Measurements from ENCODE around the gene ATPAF2. TPM values are rescaled to one million over a fixed set of nuclear protein-coding genes. Genes with fewer than 3 reads are reported as not detected.

The ATPAF2 gene
- total and polyA plus RNA-seq, 9 donors, result 5.5 to 34.5 (median 15.5) TPM

- no peaks in the 10 kb centered on the region for H3K9me3 ChIP-seq
- intact Hi-C loops (cut with DNase I), result no loop called here
- DNase-seq, result peak; percentile 100
- peak within 1 kb of the TSS; percentile 63 to 74 for H3K27ac ChIP-seq
- TF ChIP-seq EP300 (IDR thresholded peaks at IDR 0.05) (peak; percentile 49), POLR2A (IDR thresholded peaks at IDR 0.05) (peak; percentile 83), CTCF (IDR thresholded peaks at IDR 0.05) (peak in 2 of 3 donors; percentile 18 to 26)
- H3K4me3 ChIP-seq, result peak within 1 kb of the TSS; percentile 97
- no peaks in the 10 kb centered on the region for H3K36me3 ChIP-seq
- no peaks in the 10 kb centered on the region for H3K27me3 ChIP-seq
- peaks cover 9% of the 10 kb centered on the region for H3K4me1 ChIP-seq (ENCODE audit: insufficient read depth)
- 0 to 1% (median 0%) methylated on average over 52 to 59 of the region's 59 CpGs for WGBS, 3 donors
Measured at GRCh38 chr17:17972126-17972951, 66.6 kb downstream of the ATPAF2 start, which contains the start of the genes DRC3 and TOM1L2. Gene DRC3, plus strand, starts transcription at chr17:17972862. Its CDS starts 4,737 bp downstream, at chr17:17977599. Gene TOM1L2, minus strand, starts transcription at chr17:17972400. Its CDS starts 87 bp downstream, at chr17:17972313.

DNA sequence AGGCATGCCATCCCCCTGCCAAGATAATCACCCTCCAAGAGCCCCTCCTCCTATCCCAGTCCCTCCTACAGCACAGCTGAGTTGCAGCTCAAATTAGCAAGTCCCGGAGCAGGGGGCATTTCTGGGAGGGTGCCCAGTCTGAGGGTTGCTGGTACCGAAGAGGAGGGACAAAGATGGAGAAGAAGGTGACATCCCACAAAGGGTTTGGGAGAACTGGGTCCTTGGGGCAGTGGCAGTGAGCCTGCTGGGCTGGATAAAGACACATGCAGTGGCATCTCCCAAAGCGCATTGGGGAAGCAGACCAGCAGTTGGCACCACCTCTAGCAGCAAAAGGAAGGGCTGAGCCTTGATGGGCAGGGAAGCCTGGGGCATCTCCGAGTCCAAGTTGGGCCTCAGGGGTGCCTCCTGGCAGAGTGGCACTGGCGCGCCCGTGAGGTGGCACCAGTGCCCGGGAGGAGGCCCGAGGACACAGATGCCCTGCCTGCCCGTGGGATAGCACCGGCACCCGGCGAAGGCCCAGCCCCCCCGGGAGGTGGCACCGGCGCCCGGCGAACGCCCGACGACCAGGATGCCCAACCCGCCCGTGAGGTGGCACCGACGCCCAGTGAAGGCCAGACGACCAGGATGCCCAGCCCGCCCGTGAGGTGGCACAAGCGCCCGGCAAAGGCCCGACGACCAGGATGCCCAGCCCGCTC is 67.4 kb downstream of the ATPAF2 start:
- WGBS, 3 donors, result 1 to 4% (median 2%) methylated on average over 14 to 33 of the region's 33 CpGs
- Histone ChIP-seq H3K27me3 (no peaks in the 10 kb centered on the region), H3K27ac (peak overlapping the region; percentile 63 to 74), H3K36me3 (no peaks in the 10 kb centered on the region), H3K9me3 (no peaks in the 10 kb centered on the region), H3K4me1 (ENCODE audit: insufficient read depth) (peaks cover 9% of the 10 kb centered on the region), H3K4me3 (peak overlapping the region; percentile 97)
- DNase-seq, result peak in 4 of 5 donors; percentile 37 to 57 (median 50)
- no peak for TF ChIP-seq EP300 (IDR thresholded peaks at IDR 0.05)
- intact Hi-C loops (cut with DNase I), result no loop called here

- 30 to 42% (median 32%) methylated on average over 1 of the region's 1 CpG for WGBS, 3 donors
- TF ChIP-seq EP300 (IDR thresholded peaks at IDR 0.05) (no peak), CTCF (IDR thresholded peaks at IDR 0.05) (no peak), POLR2A (IDR thresholded peaks at IDR 0.05) (no peak)
- Histone ChIP-seq H3K4me3 (peak overlapping the region; percentile 97), H3K9me3 (no peaks in the 10 kb centered on the region), H3K4me1 (ENCODE audit: insufficient read depth) (peaks cover 9% of the 10 kb centered on the region), H3K36me3 (no peaks in the 10 kb centered on the region), H3K27ac (no peak overlapping the region), H3K27me3 (no peaks in the 10 kb centered on the region)
- DNase-seq, result no peak
- intact Hi-C loops (cut with DNase I), result no loop called here
Measured at GRCh38 chr17:17970699-17971430, 68.1 kb downstream of the ATPAF2 start.

Other genes starting within 250 kb of the ATPAF2 start
- gene SREBF1, start 202.2 kb downstream of the ATPAF2 start, total RNA-seq, result 100 to 1,000 TPM in 3 of 7 donors, 10 to 100 TPM in 4; 30.3 to 190 (median 97.4) TPM
- 10 to 100 TPM; 24.3 to 44.3 TPM for gene SREBF1, start 202.2 kb downstream of the ATPAF2 start, polyA plus RNA-seq
- gene TOM1L2, start 66.8 kb downstream of the ATPAF2 start, total RNA-seq, result 10 to 100 TPM; 25.6 to 62.5 (median 50.4) TPM
- gene TOM1L2, start 66.8 kb downstream of the ATPAF2 start, polyA plus RNA-seq, result 10 to 100 TPM; 33.4 to 39.7 TPM
- 10 to 100 TPM in 1 of 7 donors, 1 to 10 TPM in 6; 3.6 to 35.3 (median 6.0) TPM for gene DRC3, start 66.3 kb downstream of the ATPAF2 start, total RNA-seq
- gene DRC3, start 66.3 kb downstream of the ATPAF2 start, polyA plus RNA-seq, result 1 to 10 TPM; 4.6 to 8.5 TPM
- 10 to 100 TPM in 4 of 7 donors, 1 to 10 TPM in 3; 6.0 to 13.2 (median 11.2) TPM for gene GID4, start 240 bp upstream of the ATPAF2 start, total RNA-seq
- gene GID4, start 240 bp upstream of the ATPAF2 start, polyA plus RNA-seq, result 10 to 100 TPM in 1 of 2 donors, 1 to 10 TPM in 1; 8.2 to 14.4 TPM
- 10 to 100 TPM; 24.2 to 45.9 (median 42.0) TPM for gene DRG2, start 48.8 kb upstream of the ATPAF2 start, total RNA-seq
- 10 to 100 TPM; 18.1 to 34.7 TPM for gene DRG2, start 48.8 kb upstream of the ATPAF2 start, polyA plus RNA-seq
- 1 to 10 TPM; 1.5 to 5.4 (median 4.7) TPM for gene MYO15A, start 69.6 kb upstream of the ATPAF2 start, total RNA-seq
- gene MYO15A, start 69.6 kb upstream of the ATPAF2 start, polyA plus RNA-seq, result 1 to 10 TPM; 1.8 to 2.7 TPM
- 100 to 1,000 TPM in 5 of 7 donors, 10 to 100 TPM in 2; 51.5 to 137 (median 105) TPM for gene ALKBH5, start 144.7 kb upstream of the ATPAF2 start, total RNA-seq
- gene ALKBH5, start 144.7 kb upstream of the ATPAF2 start, polyA plus RNA-seq, result 10 to 100 TPM; 39.6 to 54.4 TPM
- 10 to 100 TPM; 19.0 to 28.0 (median 23.3) TPM for gene LLGL1, start 186.5 kb upstream of the ATPAF2 start, total RNA-seq
- gene LLGL1, start 186.5 kb upstream of the ATPAF2 start, polyA plus RNA-seq, result 10 to 100 TPM in 1 of 2 donors, 1 to 10 TPM in 1; 2.5 to 16.4 TPM
- gene FLII, start 219.6 kb upstream of the ATPAF2 start, total RNA-seq, result 100 to 1,000 TPM; 127 to 245 (median 178) TPM
- 100 to 1,000 TPM; 132 to 152 TPM for gene FLII, start 219.6 kb upstream of the ATPAF2 start, polyA plus RNA-seq
- 10 to 100 TPM; 15.1 to 36.1 (median 23.2) TPM for gene MIEF2, start 221.5 kb upstream of the ATPAF2 start, total RNA-seq
- 10 to 100 TPM in 1 of 2 donors, 1 to 10 TPM in 1; 4.0 to 21.9 TPM for gene MIEF2, start 221.5 kb upstream of the ATPAF2 start, polyA plus RNA-seq